DMS79 (cell line): Measurements from ENCODE around the gene NKX1-2.
A peak's percentile ranks its signal among the peaks of the same experiment; 100 is the strongest.

Experiments used
- DNase-seq: peaks from one replicate; lab custom pipeline; 2025; lab: John Stamatoyannopoulos, UW

The NKX1-2 gene

DNA sequence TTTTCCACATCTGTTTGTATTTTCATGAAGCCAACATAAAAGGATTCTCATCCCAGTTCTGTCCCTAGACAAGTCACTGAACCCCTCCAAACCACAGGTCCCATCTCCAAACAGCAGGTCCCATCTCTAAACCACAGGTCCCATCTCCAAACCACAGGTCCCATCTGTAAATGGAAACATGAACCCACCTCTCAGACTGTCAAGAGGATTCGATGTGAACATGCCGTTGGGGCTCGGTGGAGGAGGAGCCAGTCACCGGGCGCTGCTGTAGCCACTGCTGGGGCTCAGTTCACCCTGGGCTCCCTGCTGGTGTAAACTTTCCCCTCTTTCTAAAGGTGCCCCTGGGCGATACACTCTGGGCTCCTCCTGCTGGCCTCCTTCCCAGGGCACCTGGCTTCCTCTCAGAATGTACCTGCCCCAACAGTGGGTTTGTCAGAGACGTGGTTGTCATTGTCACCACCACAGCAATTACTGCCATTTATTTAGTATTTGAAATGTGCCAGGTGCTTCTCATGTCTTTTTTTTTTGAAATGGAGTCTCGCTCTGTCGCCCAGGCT lies 24.8 kb upstream of the NKX1-2 start:
- no peak for DNase-seq

DNA sequence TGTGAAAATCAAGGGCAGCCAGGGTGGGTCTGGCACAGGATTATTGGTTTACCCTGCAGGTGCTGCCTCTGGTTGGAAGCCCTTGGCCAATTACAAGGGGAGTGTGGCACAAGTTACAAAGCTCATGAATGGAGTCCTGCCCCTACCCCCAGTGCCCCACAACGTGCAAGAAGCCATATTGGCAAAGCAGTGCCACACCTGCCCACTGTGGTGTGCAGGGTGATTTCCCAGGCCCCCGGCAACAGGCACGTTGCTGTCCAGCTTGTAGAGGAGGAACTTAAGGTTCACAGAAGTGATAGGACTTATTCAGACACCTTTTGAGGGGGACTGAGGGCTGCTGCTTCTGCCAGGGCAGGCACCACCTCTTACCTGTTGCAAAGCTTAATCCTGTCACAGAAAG lies 23.2 kb upstream of the NKX1-2 start:
- no peak for DNase-seq

DNA sequence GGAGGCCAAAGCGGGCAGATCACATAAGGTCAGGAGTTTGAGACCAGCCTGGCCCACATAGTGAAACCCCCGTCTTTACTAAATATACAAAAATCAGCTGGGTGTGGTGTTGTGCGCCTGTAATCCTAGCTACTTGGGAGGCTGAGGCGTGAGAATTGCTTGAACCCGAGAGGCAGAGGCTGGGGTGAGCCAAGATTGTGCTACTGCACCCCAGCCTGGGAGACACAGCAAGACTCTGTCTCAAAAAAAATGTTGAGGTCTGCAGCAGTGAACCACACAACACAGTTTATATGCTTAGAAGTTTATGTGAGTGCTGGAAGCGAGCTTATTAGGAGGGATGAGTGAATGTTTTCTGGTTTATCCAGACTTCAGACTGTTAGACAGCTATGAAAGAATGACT lies 22.2 kb upstream of the NKX1-2 start:
- no peak for DNase-seq

DNA sequence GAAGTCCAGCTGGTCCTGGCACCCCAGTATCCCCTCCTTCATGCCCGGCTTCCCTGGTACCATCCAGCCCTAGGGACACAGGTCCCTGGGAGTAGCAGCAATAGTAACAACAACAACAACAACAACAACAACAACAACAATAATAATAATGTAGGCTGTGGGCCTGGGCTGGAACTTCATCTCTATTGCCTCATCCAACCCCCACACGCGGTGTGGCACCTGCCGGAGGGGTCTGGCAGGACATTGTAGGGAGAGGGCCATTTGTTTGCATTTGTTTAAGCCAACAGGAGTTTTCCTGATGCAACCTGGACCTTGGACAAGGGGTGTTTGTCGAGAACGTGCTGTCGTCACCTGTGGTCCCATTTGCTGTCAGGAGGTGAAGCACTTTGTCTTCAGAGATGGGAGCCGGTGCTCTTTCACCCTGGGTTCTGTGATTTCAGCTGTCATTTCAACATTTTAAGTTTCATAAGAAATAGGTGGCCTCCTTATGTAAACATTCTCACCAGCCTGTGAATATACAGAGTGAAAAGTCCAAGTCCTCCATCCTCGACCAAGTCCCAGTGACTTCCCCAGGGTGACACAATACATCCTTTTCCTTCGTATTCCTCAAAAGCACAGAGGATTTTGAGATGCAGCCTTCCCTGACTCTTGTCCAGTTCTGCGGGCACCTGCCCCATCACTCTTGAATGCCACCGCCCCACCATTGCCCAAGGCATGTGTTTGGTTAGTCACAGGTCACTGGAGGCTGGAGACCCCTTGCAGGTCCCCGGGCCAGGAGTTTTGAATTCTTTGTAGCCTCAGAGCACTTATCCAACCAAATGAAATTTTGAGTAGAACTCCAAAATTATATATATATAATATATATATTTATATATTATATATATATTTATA lies 21.0 kb upstream of the NKX1-2 start:
- DNase-seq: no peak

DNA sequence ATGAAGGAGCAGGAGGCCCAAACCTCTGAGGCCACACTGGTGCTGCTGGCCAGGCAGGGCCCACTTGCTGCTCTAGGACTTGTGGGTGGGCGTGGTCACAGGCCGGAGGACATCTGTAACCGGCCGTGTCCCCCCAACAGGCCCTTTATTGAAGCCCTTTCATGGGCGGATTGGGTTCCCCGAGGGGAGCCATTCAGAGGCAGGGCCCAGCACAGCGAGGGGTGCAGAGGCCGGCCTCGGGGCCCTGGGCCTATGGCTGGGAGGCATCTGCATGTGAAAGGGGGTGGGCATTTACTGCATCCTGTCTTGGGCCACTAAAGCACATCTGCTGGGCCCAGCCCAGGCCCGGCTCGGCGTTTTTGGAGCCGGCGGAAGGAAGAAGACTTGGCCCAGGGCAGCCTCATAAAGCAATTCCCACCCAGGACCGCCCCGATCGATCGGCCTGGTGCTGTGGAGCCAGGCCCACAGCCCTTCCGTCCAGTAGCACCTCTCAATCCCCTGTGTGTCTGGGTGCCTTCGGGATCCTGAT lies 20.2 kb upstream of the NKX1-2 start:
- no peak for DNase-seq

DNA sequence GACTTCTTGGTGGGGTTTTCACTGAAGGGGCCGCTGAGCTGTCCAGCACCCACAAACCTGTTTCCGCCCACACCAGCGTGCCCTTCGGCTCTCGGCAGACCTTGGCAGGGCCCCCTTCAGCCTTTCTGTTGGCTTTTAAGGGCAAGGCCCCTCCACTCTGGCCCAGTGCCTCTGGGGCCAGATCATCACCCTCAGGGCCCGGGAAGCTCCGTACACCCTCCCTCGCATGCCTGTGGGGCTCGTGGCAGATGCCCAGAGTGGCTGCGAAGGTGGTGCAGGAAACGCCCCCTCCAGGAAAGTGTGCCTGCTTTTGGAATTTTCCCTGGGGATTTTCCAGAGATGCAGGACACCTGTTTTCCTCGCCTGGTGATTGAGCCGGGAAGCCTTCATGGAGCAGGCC lies 18.8 kb upstream of the NKX1-2 start:
- DNase-seq: no peak

DNA sequence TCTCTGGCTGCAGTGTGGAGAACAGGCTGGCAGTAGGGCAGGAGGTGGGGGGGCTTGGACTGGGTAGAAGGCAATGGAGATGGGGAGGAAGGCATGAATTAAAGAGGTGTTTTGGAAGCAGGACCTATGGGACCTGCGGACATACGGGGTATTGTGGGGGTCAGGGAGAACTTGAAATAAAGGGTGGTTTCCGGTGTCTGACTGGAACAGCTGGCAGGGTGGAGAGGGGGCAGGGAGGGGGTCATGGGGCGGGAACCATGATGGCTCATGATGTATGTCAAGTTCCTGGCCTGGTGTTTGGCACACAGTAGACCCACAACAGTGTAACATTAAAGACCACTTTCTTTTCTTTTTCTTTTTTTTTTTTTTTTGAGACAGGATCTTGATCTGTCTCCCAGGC lies 17.3 kb upstream of the NKX1-2 start:
- no peak for DNase-seq

DNA sequence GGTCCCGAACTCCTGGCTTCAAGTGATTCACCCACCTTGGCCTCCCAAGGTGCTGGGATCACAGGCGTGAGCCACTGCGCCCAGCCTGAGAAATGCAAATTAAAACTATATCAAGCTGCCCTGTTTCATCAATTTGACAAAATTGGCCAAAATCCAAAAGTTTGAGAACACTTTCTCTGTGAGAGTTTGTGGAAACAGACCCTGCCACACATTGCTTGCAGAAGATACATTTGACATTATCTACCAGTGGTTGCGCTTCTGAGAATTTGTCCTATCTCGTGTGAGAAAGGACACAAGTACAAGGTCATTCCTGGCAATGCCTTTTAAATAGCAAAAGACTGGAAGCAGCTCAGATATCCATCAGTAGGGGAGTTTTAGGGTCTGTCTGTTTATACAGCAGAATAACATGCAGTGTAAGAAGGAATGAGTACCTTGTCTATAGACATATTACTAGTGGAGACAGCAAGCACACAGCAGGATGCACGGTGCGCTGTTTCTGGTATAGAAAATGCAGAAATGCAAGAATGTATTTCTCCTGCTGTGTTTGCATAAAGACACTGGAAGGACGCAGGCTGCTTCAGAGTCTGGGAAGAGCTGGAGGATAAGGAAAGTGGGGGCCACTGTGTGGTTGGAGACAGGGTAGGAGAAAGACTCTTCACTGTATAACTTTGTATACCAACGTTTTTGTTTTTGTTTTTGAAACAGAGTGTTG lies 16.1 kb upstream of the NKX1-2 start:
- DNase-seq: no peak

DNA sequence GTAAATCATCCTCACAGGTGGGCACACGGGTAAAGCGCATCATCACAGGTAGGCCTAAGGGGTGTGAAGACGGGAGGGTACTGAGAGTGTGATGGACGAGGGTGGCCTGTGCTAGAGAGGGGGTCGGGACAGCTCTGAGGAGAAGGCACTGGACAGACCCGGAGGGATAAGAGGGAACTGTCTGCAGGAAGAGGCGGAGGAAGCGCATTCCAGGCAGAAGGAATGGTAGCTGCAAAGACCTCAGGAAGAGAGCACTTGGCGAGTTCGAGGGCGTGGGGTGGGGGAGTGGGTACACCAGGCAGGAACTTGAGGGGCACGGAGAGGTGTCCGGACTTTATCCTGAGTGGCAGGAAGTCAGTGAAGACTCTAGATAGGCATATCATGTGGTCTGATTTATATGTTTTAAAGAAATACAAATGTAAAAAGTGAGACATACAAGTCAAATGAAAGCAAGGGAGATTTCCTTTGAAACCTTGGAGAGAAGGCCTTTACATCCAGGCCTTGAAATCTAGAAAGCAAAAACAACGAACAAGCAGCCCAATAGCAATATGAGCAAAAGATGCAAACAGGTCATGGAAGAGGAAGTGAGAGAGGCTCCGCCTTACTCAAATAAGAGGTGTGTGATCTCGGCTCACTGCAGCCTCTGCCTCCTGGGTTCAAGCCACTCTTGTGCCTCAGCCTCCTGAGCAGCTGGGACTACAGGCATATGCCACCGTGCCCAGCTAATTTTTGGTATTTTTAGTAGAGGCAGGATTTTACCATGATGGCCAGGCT lies 15.4 kb upstream of the NKX1-2 start:
- DNase-seq: no peak

DNA sequence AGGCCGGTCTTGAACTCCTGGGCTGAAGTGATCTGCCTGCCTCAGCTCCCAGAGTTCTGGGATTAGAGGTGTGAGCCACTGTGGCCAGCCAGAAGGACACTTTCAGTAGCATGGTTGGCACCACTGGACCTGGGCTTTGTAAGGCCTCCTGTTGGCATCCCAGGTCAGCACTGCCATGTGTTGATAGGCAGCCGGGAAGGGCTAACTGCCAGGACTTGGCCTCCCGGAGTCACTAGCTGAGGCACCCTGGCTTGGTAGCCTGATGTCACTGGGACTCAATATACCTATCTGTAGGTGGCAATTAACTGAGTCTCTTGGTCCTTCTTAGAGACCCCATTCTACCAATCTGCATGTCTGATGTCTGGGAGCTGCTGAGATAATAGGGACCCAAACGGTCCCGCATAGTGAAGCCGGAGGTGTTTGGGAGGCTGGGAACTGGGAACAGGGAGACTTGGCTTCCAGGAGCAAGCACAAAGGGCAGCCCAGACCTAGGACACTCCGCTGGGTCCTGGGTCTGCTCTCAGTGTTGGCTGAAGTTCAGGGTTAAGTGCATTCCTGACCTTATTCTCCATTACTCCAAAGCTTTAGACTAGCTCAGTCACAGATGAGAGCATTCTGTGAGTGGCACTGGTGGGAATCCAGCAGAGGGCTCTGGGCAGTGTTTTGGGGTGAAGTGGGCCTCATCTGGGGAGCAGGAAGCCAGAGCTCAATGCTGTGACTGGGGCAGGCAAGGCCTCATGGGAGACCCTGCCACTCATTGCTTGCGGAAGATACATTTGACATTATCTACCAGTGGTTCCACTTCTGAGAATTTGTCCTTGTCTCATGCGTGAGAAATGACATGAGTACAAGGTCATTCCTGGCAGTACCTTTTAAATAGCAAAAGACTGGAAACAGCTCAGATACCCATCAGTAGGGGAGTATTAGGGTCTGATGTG lies 14.5 kb upstream of the NKX1-2 start:
- no peak for DNase-seq

DNA sequence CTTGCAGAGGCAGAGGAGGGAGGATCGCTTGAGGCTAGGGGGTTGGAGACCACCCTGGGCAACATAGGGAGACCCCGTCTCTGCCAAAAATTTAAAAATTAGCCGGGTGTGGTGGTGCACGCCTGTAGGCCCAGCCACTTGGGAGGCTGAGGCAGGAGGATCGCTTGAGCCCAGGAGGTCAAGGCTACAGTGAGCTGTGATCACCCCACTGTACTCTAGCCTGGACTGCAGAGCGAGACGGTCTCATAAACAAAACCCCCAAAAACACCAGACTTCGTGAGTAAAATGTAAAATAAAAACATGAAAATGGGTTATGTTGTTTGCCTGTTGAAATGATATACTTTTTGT lies 12.5 kb upstream of the NKX1-2 start:
- no peak for DNase-seq

DNA sequence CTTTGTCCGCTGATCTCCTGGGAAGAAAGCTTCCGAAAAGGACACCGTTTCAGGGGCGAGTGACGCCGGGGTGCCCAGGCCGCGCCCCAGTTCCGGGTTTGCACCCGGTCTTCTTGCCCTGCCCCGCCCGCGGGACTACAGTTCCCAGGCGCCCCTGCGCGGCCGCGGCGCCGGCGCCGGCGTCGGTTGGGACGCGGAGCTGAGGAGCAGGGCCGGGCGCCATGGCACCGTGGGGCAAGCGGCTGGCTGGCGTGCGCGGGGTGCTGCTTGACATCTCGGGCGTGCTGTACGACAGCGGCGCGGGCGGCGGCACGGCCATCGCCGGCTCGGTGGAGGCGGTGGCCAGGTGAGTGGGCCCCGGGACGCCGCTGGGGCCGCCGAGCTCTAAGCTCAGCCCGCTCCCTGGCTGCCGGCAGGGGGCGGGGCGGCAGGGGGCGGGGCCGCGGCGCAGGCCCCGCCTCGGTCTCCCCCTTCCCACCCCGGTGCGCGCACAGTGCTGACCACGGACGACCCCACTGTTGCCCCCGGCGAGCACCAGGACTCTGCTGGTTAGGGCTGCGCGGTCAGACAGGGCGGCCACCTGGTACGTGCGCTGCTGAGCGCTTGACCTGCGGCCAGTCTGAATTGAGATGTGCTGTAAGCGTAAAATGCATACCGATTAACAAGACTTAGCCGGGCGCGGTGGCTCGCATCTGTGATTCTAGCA lies 12.0 kb upstream of the NKX1-2 start, which contains the start of gene LHPP:
TSS of gene LHPP (plus strand) at position 182 of the 706 bp plus-strand sequence. CDS start at position 222, 40 bp downstream.
- peak; percentile 26 for DNase-seq

DNA sequence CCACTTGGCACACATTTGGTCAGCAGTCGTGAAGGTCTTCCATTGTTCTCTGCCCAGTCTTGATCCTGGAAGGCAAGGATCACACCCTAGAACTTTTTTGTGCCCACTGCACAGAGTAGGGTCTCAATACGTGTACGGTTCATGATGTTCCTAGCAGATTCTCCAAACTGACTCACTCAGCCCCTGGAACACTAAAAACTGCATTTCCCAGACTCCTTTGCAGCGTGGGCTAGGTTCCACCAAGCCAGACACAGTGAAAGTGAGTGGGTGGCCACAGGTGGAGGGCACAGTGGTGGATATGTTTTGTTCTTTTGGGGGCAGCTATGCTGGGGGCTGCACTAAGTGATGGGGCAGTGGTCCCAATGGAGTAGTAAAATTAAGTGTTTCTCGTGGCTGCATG lies 10.3 kb upstream of the NKX1-2 start:
- no peak for DNase-seq

DNA sequence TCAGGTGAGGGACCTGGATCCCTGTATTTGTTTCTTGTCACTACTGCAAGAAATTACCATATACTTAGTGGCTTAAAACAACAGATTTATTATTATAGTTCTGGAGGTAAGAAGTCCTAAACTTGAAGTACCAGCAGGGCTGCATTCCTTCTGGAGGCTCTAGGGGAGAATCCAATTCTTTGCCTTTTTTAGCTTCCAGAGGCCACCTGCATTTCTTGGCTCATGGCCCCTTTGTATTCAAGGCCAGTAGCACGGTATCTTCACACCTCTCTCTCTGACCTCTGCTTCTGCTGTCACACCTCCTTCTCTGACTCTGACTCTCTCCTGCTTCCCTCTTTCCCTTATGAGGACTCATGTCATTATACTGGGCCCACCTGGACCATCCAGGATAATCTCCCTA lies 9.6 kb upstream of the NKX1-2 start:
- no peak for DNase-seq

DNA sequence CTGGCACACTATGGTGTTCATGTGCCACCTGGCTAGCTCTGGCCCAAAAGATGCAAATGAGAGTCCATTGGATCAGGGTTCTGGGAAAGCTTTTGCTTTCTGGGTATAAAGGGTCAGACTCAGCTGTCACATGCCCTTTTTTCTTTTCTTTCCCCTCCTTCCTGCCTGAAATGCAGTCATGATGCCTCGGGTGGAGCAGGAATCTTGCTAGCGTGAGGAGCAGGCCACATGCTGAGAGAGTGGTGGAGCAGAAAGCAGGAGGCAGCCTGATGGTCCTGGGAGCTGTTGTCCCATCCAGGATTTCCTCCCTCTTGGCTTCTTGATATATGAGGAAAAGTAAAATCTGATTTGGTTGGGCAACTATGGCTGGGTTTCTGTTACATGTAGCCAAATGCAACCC lies 9.1 kb upstream of the NKX1-2 start:
- DNase-seq: no peak

DNA sequence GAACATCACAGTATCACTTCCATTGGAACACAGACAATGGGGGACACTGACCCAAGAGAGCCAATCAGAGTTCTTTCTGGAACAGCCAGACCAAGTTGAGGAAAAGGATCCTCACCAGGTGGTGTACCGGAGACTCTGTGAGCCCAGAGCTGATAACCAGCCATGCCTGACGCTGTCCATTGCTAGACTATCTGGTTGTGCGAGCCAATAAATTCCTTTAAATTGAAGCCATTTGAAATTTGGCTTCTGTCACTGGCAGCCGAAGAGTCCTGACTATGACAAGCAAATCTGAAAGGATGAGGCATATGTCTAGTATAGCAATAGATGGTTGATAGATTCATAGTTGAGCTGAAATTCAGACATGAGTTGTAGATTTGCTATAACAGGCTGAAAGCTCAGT lies 8.6 kb upstream of the NKX1-2 start:
- no peak for DNase-seq

DNA sequence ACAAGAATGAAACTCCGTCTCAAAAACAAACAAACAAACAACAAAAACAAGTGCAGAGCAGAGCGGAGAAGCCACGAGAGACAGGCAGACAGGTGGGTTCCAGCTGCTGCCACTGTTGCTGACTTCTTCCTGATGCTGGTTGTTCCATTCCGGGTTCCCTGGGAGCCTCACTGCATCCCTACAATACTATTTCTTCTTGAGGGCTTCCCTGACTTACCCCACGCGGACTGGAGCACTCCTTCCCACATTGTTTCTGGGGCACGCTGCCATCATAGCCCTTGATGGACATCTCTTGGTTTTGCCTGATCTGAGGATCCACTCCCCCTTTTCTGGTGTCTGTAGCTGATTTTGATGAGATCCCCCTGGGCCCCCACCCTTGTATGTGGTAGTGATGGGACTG lies 5.6 kb upstream of the NKX1-2 start:
- DNase-seq: no peak

DNA sequence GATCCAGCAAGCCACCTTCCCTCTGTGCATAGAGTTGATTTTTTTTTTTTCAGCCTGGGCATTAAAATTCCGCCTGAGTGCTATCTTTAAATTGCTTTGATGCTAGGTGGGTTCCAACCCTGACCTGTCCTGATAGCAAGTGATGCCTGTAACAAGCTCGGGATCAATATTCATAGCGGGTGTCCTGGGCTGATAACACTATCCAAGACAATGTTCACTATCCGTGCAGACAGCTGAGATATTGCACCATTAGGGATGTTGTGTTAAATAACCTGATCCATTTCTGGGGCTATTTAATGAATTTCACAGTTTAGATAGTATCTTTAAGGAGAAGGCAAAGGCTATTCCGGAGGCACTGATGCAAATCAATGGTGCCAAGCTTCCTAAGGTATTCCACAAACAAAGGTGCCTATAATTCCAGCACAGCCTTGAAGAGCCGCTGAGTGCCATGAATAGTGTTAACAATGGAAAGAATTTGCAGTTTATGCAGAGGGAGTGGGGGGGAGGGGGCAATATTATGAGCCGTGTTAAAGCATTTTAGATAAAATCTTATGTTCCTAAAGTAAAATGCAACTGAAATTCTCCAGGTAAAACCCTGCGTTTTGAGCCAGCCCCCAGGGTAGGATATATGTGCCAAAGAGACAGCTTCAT lies 4.2 kb upstream of the NKX1-2 start:
- no peak for DNase-seq

DNA sequence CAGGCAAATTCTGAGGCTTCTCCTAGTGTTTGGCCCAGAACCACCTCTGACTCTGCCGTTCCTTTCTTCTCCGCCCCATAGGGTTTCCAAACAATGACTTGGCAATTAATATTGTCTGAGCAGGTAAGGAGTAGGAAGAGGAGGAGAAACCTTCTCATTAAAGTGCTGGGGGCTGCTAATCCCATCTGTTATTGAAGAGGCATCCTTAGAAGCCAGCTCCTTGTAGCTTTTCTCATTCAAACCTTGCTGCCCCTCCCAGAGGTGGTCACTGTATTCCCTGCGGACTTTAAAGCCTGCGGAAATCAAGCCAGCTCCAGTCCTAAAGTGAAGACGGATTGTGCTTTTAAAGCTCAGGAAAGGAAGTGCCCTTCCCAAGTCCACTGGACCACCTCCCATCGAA lies 1.4 kb upstream of the NKX1-2 start:
- no peak for DNase-seq

DNA sequence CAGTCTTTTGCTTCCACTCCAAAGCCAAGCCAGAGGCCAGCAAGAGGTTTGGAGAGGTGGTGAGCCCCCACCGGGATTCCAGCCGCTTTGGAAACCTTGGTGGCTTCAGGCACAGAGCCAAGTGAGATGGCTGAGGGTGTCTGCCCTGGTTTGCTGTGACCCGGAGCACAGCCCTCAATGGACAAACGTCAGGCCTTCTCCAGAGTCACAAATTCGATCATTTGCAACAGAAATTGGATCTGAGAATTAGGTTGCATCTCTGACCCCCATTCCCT lies 885 bp upstream of the NKX1-2 start:
- DNase-seq: no peak
